Stomach smooth muscle (tissue), 2 donors: ENCODE data around the gene ALOX12B.
"Not testable (repeated sequence)": the region's sequence is repeated elsewhere in the genome, so short reads cannot be mapped to it uniquely, and the experiment has no call there.

ENCODE experiments used
- H3K27ac ChIP-seq: one replicate; pipeline ENCODE4 v1.7.0; 2013; ENCODE audit warnings: mild to moderate bottlenecking, low read length, inconsistent platforms
- H3K27me3 ChIP-seq, 2 donors: one replicate each; pipeline ENCODE4 v1.7.0; 2013; ENCODE audit warnings: low read length in 2 of 2; ENCODE audit not compliant: insufficient read depth in 2 of 2, control insufficient read depth in 1 of 2
- H3K36me3 ChIP-seq, 2 donors: one replicate each; pipeline ENCODE4 v1.7.0; 2013; ENCODE audit warnings: low read length in 2 of 2; ENCODE audit not compliant: control insufficient read depth in 2 of 2, insufficient read depth in 2 of 2
- H3K4me1 ChIP-seq: one replicate; pipeline ENCODE4 v1.7.0; 2013; ENCODE audit warnings: low read length; ENCODE audit not compliant: control insufficient read depth, insufficient read depth
- H3K4me3 ChIP-seq, 2 donors: one replicate each; pipeline ENCODE4 v1.7.0; 2013; ENCODE audit warnings: low read length in 2 of 2
- H3K9ac ChIP-seq, 2 donors: one replicate each; pipeline ENCODE4 v1.7.0; 2013; ENCODE audit warnings: low read length in 2 of 2, mild to moderate bottlenecking in 1 of 2
- H3K9me3 ChIP-seq, 2 donors: one replicate each; pipeline ENCODE4 v1.7.0; 2013; ENCODE audit warnings: low read length in 2 of 2; ENCODE audit not compliant: control insufficient read depth in 2 of 2
- donor health status: healthy.
- donor health status: Pancreatic carcinoma.

Gene ALOX12B

GRCh38 chr17:8117980-8118768, 30.7 kb upstream of the ALOX12B start, which contains the start of gene ALOXE3:
ALOXE3 (minus strand) TSS chr17:8118514; CDS start chr17:8117990, 524 bp downstream.
- Histone ChIP-seq H3K36me3 (no peaks in the 10 kb centered on the region), H3K27ac (peak within 1 kb of the TSS; percentile 13), H3K9ac (peak within 1 kb of the TSS; percentile 54 to 58), H3K4me1 (peaks cover 46% of the 10 kb centered on the region), H3K4me3 (peak within 1 kb of the TSS; percentile 79 to 83), H3K27me3 (peaks cover 56% of the 10 kb centered on the region in 2 donors), H3K9me3 (no peaks in the 10 kb centered on the region)

GRCh38 chr17:8117367-8117979, 30.0 kb upstream of the ALOX12B start:
- peak overlapping the region in 1 of 2 donors; percentile 83 for H3K4me3 ChIP-seq
- no peaks in the 10 kb centered on the region for H3K36me3 ChIP-seq
- peaks cover 39% of the 10 kb centered on the region for H3K4me1 ChIP-seq
- H3K9ac ChIP-seq, result no peak overlapping the region
- peaks cover 50% of the 10 kb centered on the region in 2 donors for H3K27me3 ChIP-seq
- no peaks in the 10 kb centered on the region for H3K9me3 ChIP-seq
- no peak overlapping the region for H3K27ac ChIP-seq

- Histone ChIP-seq H3K4me1 (peaks cover 32% of the 10 kb centered on the region), H3K36me3 (no peaks in the 10 kb centered on the region), H3K4me3 (no peak overlapping the region), H3K27ac (no peak overlapping the region), H3K9ac (no peak overlapping the region), H3K27me3 (peaks cover 51 to 53% of the 10 kb centered on the region in 2 donors), H3K9me3 (no peaks in the 10 kb centered on the region)
Observed at GRCh38 chr17:8116776-8117175, 29.3 kb upstream of the ALOX12B start.

GRCh38 chr17:8110907-8111306, 23.4 kb upstream of the ALOX12B start:
- Histone ChIP-seq H3K27ac (no peak overlapping the region), H3K9ac (no peak overlapping the region), H3K27me3 (peaks cover 51 to 61% of the 10 kb centered on the region in 2 donors), H3K9me3 (no peaks in the 10 kb centered on the region), H3K4me1 (peaks cover 7% of the 10 kb centered on the region), H3K4me3 (no peak overlapping the region), H3K36me3 (no peaks in the 10 kb centered on the region)

- H3K9me3 ChIP-seq, result no peaks in the 10 kb centered on the region
- peaks cover 47 to 56% of the 10 kb centered on the region in 2 donors for H3K27me3 ChIP-seq
- H3K4me1 ChIP-seq, result peaks cover 7% of the 10 kb centered on the region
- H3K27ac ChIP-seq, result no peak overlapping the region
- H3K4me3 ChIP-seq, result no peak overlapping the region
- no peak overlapping the region for H3K9ac ChIP-seq
- H3K36me3 ChIP-seq, result no peaks in the 10 kb centered on the region
Observed at GRCh38 chr17:8110456-8110804, 22.9 kb upstream of the ALOX12B start.

GRCh38 chr17:8109661-8110455, 22.3 kb upstream of the ALOX12B start:
- Histone ChIP-seq H3K9me3 (no peaks in the 10 kb centered on the region), H3K4me3 (peak overlapping the region in 1 of 2 donors; percentile 35), H3K9ac (no peak overlapping the region), H3K36me3 (no peaks in the 10 kb centered on the region), H3K27ac (no peak overlapping the region), H3K27me3 (peaks cover 44 to 50% of the 10 kb centered on the region in 2 donors), H3K4me1 (peaks cover 7% of the 10 kb centered on the region)

GRCh38 chr17:8108972-8109660, 21.6 kb upstream of the ALOX12B start:
- Histone ChIP-seq H3K4me3 (no peak overlapping the region), H3K9ac (no peak overlapping the region), H3K36me3 (no peaks in the 10 kb centered on the region), H3K4me1 (peaks cover 7% of the 10 kb centered on the region), H3K27ac (no peak overlapping the region), H3K9me3 (no peaks in the 10 kb centered on the region), H3K27me3 (peaks cover 39 to 43% of the 10 kb centered on the region in 2 donors)

GRCh38 chr17:8106980-8107379, 19.5 kb upstream of the ALOX12B start:
- not testable (repeated sequence) for H3K4me1 ChIP-seq, H3K4me3 ChIP-seq, H3K27ac ChIP-seq, H3K9me3 ChIP-seq, H3K9ac ChIP-seq, H3K36me3 ChIP-seq
- peaks cover 34 to 38% of the 10 kb centered on the region in 2 donors for H3K27me3 ChIP-seq

GRCh38 chr17:8105957-8106398, 18.5 kb upstream of the ALOX12B start:
- Histone ChIP-seq H3K9me3 (no peaks in the 10 kb centered on the region), H3K36me3 (no peaks in the 10 kb centered on the region), H3K27ac (no peak overlapping the region), H3K4me3 (no peak overlapping the region), H3K27me3 (peaks cover 24 to 28% of the 10 kb centered on the region in 2 donors), H3K9ac (no peak overlapping the region), H3K4me1 (peaks cover 7% of the 10 kb centered on the region)

- Histone ChIP-seq H3K27ac (no peak overlapping the region), H3K9ac (no peak overlapping the region), H3K4me3 (no peak overlapping the region), H3K36me3 (no peaks in the 10 kb centered on the region), H3K27me3 (peaks cover 13 to 18% of the 10 kb centered on the region in 2 donors), H3K9me3 (no peaks in the 10 kb centered on the region), H3K4me1 (peaks cover 3% of the 10 kb centered on the region)
Observed at GRCh38 chr17:8104911-8105310, 17.4 kb upstream of the ALOX12B start.
